ENCODE measurements around the gene GMPS.

The GMPS gene

DNA sequence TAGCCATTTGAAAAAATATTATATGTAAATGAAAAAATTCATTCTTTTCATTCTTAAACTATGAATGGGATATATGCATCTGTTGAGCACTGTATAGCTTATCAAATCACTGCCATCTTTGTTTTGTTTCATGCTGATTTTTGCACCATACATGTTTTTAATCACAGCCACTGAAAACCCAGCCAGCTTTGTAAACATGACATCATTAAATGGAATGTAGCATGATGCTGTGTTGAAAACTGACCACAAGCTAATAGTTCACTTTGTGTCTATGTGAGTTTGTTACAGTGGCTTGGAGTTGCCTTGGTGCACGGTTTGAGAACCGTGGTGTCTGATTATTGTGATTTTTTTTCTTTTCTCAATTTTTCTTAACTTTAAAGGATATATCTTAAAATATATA lies 75.7 kb downstream of the GMPS start:
- no peaks in the 10 kb centered on the region for H3K27me3 ChIP-seq

DNA sequence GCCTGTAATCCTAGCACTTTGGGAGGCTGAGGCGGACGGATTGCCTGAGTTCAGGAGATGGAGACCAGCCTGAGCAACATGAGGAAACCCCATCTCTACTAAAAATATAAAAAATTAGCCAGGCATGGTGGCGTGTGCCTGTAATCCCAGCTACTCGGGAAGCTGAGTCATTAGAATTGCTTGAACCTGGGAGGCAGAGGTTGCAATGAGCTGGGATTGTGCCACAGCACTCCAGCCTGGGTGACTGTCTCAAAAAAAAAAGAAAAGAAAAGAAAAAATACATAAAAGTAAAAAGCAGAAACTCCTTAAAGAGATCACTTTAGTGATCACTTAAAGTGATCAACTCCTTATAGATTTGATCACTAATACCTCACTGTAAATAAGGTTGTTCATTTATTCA lies 78.0 kb downstream of the GMPS start:
- H3K9me3 ChIP-seq, result no peaks in the 10 kb centered on the region
- TF ChIP-seq, protein P1, sequence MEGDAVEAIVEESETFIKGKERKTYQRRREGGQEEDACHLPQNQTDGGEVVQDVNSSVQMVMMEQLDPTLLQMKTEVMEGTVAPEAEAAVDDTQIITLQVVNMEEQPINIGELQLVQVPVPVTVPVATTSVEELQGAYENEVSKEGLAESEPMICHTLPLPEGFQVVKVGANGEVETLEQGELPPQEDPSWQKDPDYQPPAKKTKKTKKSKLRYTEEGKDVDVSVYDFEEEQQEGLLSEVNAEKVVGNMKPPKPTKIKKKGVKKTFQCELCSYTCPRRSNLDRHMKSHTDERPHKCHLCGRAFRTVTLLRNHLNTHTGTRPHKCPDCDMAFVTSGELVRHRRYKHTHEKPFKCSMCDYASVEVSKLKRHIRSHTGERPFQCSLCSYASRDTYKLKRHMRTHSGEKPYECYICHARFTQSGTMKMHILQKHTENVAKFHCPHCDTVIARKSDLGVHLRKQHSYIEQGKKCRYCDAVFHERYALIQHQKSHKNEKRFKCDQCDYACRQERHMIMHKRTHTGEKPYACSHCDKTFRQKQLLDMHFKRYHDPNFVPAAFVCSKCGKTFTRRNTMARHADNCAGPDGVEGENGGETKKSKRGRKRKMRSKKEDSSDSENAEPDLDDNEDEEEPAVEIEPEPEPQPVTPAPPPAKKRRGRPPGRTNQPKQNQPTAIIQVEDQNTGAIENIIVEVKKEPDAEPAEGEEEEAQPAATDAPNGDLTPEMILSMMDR (IDR thresholded peaks at IDR 0.05), result no peak
- peaks cover 0 to 28% (median 7%) of the 10 kb centered on the region in 4 donors for H3K4me1 ChIP-seq
- H3K27me3 ChIP-seq, result no peaks in the 10 kb centered on the region
- intact Hi-C loops (cut with DNase I; ENCODE audit: low total_unique reads), result no loop called here
- no peaks in the 10 kb centered on the region for H3K36me3 ChIP-seq
- no peak for DNase-seq
- no peak overlapping the region for H3K27ac ChIP-seq
- H3K4me3 ChIP-seq, result no peak overlapping the region

More for the DNA sequence above, 75.7 kb downstream of the GMPS start:
- intact Hi-C loops (cut with DNase I; ENCODE audit: low total_unique reads), result no loop called here
- DNase-seq, result no peak
- TF ChIP-seq, protein P1 (IDR thresholded peaks at IDR 0.05), result no peak
- Histone ChIP-seq H3K27ac (peak overlapping the region; percentile 17 to 61), H3K4me1 (peaks cover 0 to 18% (median 7%) of the 10 kb centered on the region in 4 donors), H3K9me3 (no peaks in the 10 kb centered on the region), H3K4me3 (no peak overlapping the region), H3K36me3 (no peaks in the 10 kb centered on the region)

DNA sequence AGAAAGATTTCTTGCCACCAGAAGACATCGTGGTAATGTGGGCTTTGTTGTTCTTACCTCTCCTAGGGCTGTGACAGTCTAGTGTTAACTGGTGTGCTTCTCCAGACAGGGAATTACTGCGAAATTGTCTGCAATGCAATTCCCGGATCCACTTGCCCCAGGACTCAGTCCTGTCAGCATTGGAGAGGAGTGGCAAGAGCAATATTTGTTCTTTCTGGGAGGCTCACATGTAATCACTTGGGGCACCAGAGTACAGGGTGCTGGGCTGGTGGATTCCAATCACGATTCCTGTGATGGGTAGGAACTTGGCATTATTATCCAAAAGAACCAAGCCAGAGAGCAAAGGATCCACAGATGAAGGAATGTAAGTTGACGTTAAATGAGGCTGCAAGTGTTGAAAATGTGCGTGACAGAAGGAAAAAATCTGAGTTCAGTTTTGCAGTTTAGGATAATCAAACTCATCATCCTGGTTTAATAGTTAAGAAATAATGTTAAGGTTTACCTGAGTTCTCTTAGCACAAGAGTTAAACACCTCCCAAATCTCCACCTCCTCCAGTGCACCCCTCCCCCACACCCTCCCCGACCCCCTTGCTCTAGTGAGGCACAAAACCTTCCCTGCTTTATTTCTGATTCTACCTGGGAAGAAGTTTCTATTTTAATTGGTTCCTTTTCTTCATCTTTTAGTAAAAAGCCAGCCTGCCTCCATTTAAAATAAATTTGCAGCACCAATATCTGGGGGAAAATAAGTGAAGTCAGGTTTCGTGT lies 79.2 kb downstream of the GMPS start:
- H3K27me3 ChIP-seq, result no peaks in the 10 kb centered on the region
- H3K36me3 ChIP-seq, result no peaks in the 10 kb centered on the region
- no peak overlapping the region for H3K27ac ChIP-seq
- H3K4me1 ChIP-seq, result peaks cover 0 to 28% (median 7%) of the 10 kb centered on the region in 4 donors
- DNase-seq, result no peak
- intact Hi-C loops (cut with DNase I; ENCODE audit: low total_unique reads), result no loop called here
- no peaks in the 10 kb centered on the region for H3K9me3 ChIP-seq
- TF ChIP-seq, protein P1 (IDR thresholded peaks at IDR 0.05), result no peak
- H3K4me3 ChIP-seq, result no peak overlapping the region

DNA sequence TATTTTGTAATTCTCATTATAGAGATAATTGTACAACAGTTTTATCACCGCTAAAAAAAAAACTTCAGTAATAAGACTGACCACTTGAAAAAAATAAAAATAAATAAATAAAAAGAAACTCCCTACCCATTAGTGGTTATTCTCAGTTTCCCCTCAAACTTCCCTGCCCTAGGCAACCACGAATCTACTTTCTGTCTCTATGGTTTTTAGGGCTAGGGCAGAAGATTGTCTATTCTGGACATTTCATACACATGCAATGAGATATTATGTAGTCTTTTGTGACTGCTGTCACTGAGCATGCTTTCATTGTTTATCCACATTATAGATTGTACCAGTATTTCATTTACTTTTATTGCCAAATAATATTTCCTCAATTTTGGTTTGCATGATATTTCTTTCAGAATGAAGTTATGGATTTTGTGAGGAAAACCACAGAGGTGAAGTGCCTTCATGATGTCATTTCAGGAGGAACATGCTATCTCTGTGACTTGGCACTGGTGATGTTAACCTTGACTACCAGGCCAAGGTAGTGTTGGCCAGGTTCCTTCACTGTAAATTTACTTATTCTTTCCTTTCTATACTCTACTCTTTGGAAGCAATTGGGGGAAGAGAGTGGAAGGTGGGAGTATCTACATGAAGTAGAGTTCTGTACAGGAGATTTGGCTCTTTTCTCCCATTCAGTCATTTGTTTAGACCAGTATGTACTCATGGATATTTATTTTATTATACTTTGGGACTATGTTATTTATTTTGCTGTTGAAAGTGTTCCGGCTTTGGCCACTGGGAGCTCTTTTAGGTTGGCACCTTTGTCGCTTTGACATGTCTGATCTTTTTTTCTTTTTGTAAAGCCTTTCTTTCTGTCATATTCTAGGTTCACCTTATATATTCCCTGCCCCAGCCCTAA lies 86.3 kb downstream of the GMPS start:
- H3K4me3 ChIP-seq, result no peak overlapping the region
- H3K27me3 ChIP-seq, result no peaks in the 10 kb centered on the region
- H3K27ac ChIP-seq, result no peak overlapping the region
- H3K9me3 ChIP-seq, result no peaks in the 10 kb centered on the region
- DNase-seq, result no peak
- H3K36me3 ChIP-seq, result no peaks in the 10 kb centered on the region
- intact Hi-C loops (cut with DNase I; ENCODE audit: low total_unique reads), result no loop called here
- peaks cover 0 to 16% (median 0%) of the 10 kb centered on the region in 4 donors for H3K4me1 ChIP-seq
- TF ChIP-seq, protein P1 (IDR thresholded peaks at IDR 0.05), result no peak

DNA sequence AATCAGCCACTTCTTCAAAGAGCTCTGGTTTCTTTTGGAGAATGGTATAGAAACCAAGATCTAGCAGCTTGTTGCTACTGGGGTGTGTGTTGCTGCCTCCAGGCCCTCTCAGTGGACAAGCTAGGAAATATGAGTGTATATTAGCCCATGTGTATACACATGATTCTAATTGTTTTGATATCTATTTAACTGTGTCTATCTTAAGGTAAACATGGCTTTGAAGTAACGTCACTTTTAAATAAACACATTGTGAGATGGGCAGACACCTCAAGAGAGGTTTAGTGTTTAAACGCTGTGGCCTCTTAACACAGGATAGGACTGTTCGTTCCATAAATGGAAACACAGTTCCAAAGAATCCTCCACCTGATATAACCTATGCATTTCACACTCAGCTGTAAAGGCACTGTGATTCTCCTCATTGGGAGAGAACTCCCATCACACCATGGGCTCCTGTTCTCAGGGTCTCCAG lies 87.0 kb downstream of the GMPS start:
- Histone ChIP-seq H3K4me1 (peaks cover 0 to 10% (median 0%) of the 10 kb centered on the region in 4 donors), H3K27ac (no peak overlapping the region), H3K9me3 (no peaks in the 10 kb centered on the region), H3K27me3 (no peaks in the 10 kb centered on the region), H3K4me3 (no peak overlapping the region), H3K36me3 (no peaks in the 10 kb centered on the region)
- TF ChIP-seq, protein P1 (IDR thresholded peaks at IDR 0.05), result no peak
- DNase-seq, result no peak
- intact Hi-C loops (cut with DNase I; ENCODE audit: low total_unique reads), result no loop called here

Measured in tibial artery (tissue), 4 donors.